Testis (tissue), 2 donors: Measurements from ENCODE around the gene PPP1R13L.

Source experiments
- CTCF ChIP-seq, 3 experiments: fragments of 450-650 bp in 2 of 3; fragments of 200-600 bp in 1 of 3; sonication (generic) in 1 of 3; IDR thresholded peaks; one replicate each; pipeline ENCODE4 v1.5.1; 2016 to 2019; ENCODE audit warnings: antibody characterized with exemption in 3 of 3, mild to moderate bottlenecking in 2 of 3, moderate library complexity in 1 of 3
- POLR2A ChIP-seq: fragments of 450-650 bp; IDR thresholded peaks from one replicate; pipeline ENCODE4 v1.6.1; 2017; ENCODE audit warnings: antibody characterized with exemption, mild to moderate bottlenecking, moderate library complexity

- TF ChIP-seq CTCF (IDR thresholded peaks at IDR 0.05) (no peak), POLR2A (no peak)
Observed at GRCh38 chr19:45450012-45450333, 45.1 kb upstream of the PPP1R13L start.
